ENCODE results near the gene PRDX5.

PRDX5 gene

GRCh38 chr11:64367931-64368672, 50.2 kb downstream of the PRDX5 start:
- DNase-seq = no peak

GRCh38 chr11:64368673-64369074, 50.8 kb downstream of the PRDX5 start:
- DNase-seq = no peak

DNA sequence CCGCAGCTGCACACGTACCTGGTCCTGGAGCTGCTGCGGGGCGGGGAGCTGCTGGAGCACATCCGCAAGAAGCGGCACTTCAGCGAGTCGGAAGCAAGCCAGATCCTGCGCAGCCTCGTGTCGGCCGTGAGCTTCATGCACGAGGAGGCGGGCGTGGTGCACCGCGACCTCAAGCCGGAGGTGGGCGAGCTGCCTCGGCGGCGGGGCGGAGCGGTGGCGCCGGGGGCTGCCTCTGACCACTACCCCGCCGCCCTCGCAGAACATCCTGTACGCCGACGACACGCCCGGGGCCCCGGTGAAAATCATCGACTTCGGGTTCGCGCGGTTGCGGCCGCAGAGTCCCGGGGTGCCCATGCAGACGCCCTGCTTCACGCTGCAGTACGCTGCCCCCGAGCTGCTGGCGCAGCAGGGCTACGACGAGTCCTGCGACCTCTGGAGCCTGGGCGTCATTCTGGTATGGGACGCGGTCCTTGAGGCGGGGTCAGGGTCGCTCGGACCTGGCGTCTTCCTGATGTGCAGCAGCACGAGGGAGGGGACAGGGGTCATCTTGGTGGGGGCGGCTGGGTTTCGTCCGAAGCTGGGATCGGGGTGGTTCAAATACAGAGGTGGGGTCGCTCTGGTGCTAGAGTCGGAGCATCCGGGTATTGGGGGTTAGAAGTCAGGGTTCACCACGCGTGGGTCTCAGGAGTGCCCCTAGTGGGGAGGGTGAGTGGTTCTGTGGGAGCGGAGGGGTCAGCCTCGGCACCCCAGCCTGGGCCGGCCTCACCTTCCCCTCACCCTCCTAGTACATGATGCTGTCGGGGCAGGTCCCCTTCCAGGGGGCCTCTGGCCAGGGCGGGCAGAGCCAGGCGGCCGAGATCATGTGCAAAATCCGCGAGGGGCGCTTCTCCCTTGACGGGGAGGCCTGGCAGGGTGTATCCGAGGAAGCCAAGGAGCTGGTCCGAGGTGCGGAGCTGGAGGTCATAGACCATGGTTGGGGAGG, 51.8 kb downstream of the PRDX5 start:
- DNase-seq = no peak

- no peak for DNase-seq
These were observed 53.3 kb downstream of the PRDX5 start for GRCh38 chr11:64371201-64371600.

All from activated CD4-positive, alpha-beta T cell treated with anti-CD3 and anti-CD28 coated beads, Interleukin-2, amount 50 U/mL, for 48 hours (primary cell).